Mesodermal cell (in vitro differentiated cells): Measurements from ENCODE around the gene JOSD2.
A peak's percentile ranks its signal among the peaks of the same experiment; 100 is the strongest.

ENCODE experiments used
- H3K27ac ChIP-seq: 2 replicates; pipeline ENCODE4 v1.7.0; 2013; ENCODE audit warnings: mild to moderate bottlenecking, low read depth, low read length, moderate library complexity; ENCODE audit not compliant: severe bottlenecking
- H3K36me3 ChIP-seq: 2 replicates; pipeline ENCODE4 v1.7.1; 2013; ENCODE audit warnings: mild to moderate bottlenecking, low read length, moderate library complexity; ENCODE audit not compliant: control insufficient read depth, insufficient read depth
- H3K4me1 ChIP-seq: one replicate; pipeline ENCODE4 v1.7.1; 2013; ENCODE audit warnings: mild to moderate bottlenecking, low read length; ENCODE audit not compliant: insufficient read depth, control insufficient read depth, poor library complexity, severe bottlenecking
- H3K4me3 ChIP-seq: 2 replicates; pipeline ENCODE4 v1.7.0; 2013; ENCODE audit warnings: low read length, control low read depth, mild to moderate bottlenecking; ENCODE audit not compliant: insufficient read depth, poor library complexity, severe bottlenecking; ENCODE audit errors: extremely low read depth
- H3K9me3 ChIP-seq: 2 replicates; pipeline ENCODE4 v1.7.1; 2013; ENCODE audit warnings: mild to moderate bottlenecking, low read length, moderate library complexity; ENCODE audit not compliant: control insufficient read depth
- WGBS, 2 experiments: methylation state at CpG; one replicate each; pipeline ENCODE4 v1.1.5; 2013; ENCODE audit warnings: missing lambda C conversion rate in 2 of 2; ENCODE audit not compliant: insufficient coverage in 2 of 2; 5-methylcytosine and 5-hydroxymethylcytosine counted together

JOSD2 gene

GRCh38 chr19:50500753-50501151, 10.2 kb downstream of the JOSD2 start:
- WGBS, 2 experiments, result 61 to 62% methylated on average over 4 to 7 of the region's 10 CpGs
- H3K36me3 ChIP-seq, result no peaks in the 10 kb centered on the region
- H3K27ac ChIP-seq, result no peak overlapping the region
- no peaks in the 10 kb centered on the region for H3K9me3 ChIP-seq
- peaks cover 5% of the 10 kb centered on the region for H3K4me1 ChIP-seq
- H3K4me3 ChIP-seq, result no peak overlapping the region

- no peak overlapping the region for H3K4me3 ChIP-seq
- WGBS, 2 experiments, result 34 to 38% methylated on average over 18 to 24 of the region's 27 CpGs
- H3K36me3 ChIP-seq, result no peaks in the 10 kb centered on the region
- no peak overlapping the region for H3K27ac ChIP-seq
- H3K4me1 ChIP-seq, result peaks cover 5% of the 10 kb centered on the region
- no peaks in the 10 kb centered on the region for H3K9me3 ChIP-seq
Measured at GRCh38 chr19:50500060-50500752, 10.8 kb downstream of the JOSD2 start.

- WGBS, 2 experiments, result 80 to 84% methylated on average over 11 of the region's 11 CpGs
- no peaks in the 10 kb centered on the region for H3K36me3 ChIP-seq
- peaks cover 5% of the 10 kb centered on the region for H3K4me1 ChIP-seq
- H3K9me3 ChIP-seq, result no peaks in the 10 kb centered on the region
- no peak overlapping the region for H3K4me3 ChIP-seq
- no peak overlapping the region for H3K27ac ChIP-seq
Measured at GRCh38 chr19:50498219-50499056, 12.6 kb downstream of the JOSD2 start.

GRCh38 chr19:50497022-50497405, 14.0 kb downstream of the JOSD2 start:
- WGBS, 2 experiments, result 67 to 75% methylated on average over 6 to 8 of the region's 8 CpGs
- peak overlapping the region; percentile 26 for H3K27ac ChIP-seq
- no peaks in the 10 kb centered on the region for H3K9me3 ChIP-seq
- peaks cover 5% of the 10 kb centered on the region for H3K4me1 ChIP-seq
- no peaks in the 10 kb centered on the region for H3K36me3 ChIP-seq
- H3K4me3 ChIP-seq, result no peak overlapping the region

- peak overlapping the region; percentile 26 for H3K27ac ChIP-seq
- WGBS, 2 experiments, result 62 to 81% methylated on average over 15 to 16 of the region's 30 CpGs
- no peak overlapping the region for H3K4me3 ChIP-seq
- H3K9me3 ChIP-seq, result no peaks in the 10 kb centered on the region
- H3K4me1 ChIP-seq, result peaks cover 5% of the 10 kb centered on the region
- H3K36me3 ChIP-seq, result no peaks in the 10 kb centered on the region
Measured at GRCh38 chr19:50496189-50497021, 14.6 kb downstream of the JOSD2 start.

- no peaks in the 10 kb centered on the region for H3K36me3 ChIP-seq
- H3K4me3 ChIP-seq, result no peak overlapping the region
- 78 to 91% methylated on average over 2 to 4 of the region's 5 CpGs for WGBS, 2 experiments
- peaks cover 2% of the 10 kb centered on the region for H3K4me1 ChIP-seq
- no peak overlapping the region for H3K27ac ChIP-seq
- H3K9me3 ChIP-seq, result no peaks in the 10 kb centered on the region
Measured at GRCh38 chr19:50495020-50495531, 15.9 kb downstream of the JOSD2 start.

GRCh38 chr19:50494186-50495019, 16.6 kb downstream of the JOSD2 start:
- H3K27ac ChIP-seq, result no peak overlapping the region
- H3K4me3 ChIP-seq, result no peak overlapping the region
- no peaks in the 10 kb centered on the region for H3K36me3 ChIP-seq
- H3K9me3 ChIP-seq, result no peaks in the 10 kb centered on the region
- 46 to 58% methylated on average over 2 to 5 of the region's 7 CpGs for WGBS, 2 experiments
- H3K4me1 ChIP-seq, result no peaks in the 10 kb centered on the region

GRCh38 chr19:50493171-50493570, 17.8 kb downstream of the JOSD2 start:
- WGBS, 2 experiments, result 61 to 70% methylated on average over 5 to 8 of the region's 8 CpGs
- Histone ChIP-seq H3K36me3 (no peaks in the 10 kb centered on the region), H3K4me1 (no peaks in the 10 kb centered on the region), H3K9me3 (no peaks in the 10 kb centered on the region), H3K4me3 (no peak overlapping the region), H3K27ac (no peak overlapping the region)

GRCh38 chr19:50492303-50493052, 18.5 kb downstream of the JOSD2 start:
- H3K36me3 ChIP-seq, result no peaks in the 10 kb centered on the region
- H3K9me3 ChIP-seq, result no peaks in the 10 kb centered on the region
- no peak overlapping the region for H3K4me3 ChIP-seq
- H3K4me1 ChIP-seq, result no peaks in the 10 kb centered on the region
- H3K27ac ChIP-seq, result no peak overlapping the region
- WGBS, 2 experiments, result 18 to 29% methylated on average over 9 of the region's 12 CpGs
